Stomach (tissue), 9 donors: ENCODE results near the gene RMC1. TPM values are rescaled to one million over a fixed set of nuclear protein-coding genes. Genes with fewer than 3 reads are reported as not detected.
A peak's percentile ranks its signal among the peaks of the same experiment; 100 is the strongest.

Source experiments
- DNase-seq, 2 donors: peaks; one replicate each; pipeline versions ENCODE4 v3.0.0 to v3.0.0-alpha.2; 2013 to 2019
- H3K27ac ChIP-seq, 5 donors: fragments of 200-600 bp in 4 of 5; sonication (generic) in 4 of 5; one replicate each; pipeline ENCODE4 v1.5.1; 2013 to 2019; ENCODE audit warnings: mild to moderate bottlenecking in 1 of 5, moderate library complexity in 1 of 5
- H3K27me3 ChIP-seq, 3 donors: fragments of 200-600 bp; sonication (generic); one replicate each; pipeline ENCODE4 v1.5.1; 2017 to 2019; ENCODE audit warnings: mixed run types in 1 of 3
- H3K36me3 ChIP-seq, 4 donors: fragments of 200-600 bp; sonication (generic); 1 replicate in 3 of 4; 2 replicates in 1 of 4; pipeline ENCODE4 v1.5.1; 2016 to 2019
- H3K4me1 ChIP-seq, 4 donors: fragments of 200-600 bp; sonication (generic); one replicate each; pipeline ENCODE4 v1.5.1; 2016 to 2019
- H3K4me3 ChIP-seq, 4 donors: fragments of 200-600 bp; sonication (generic) in 3 of 4; one replicate each; pipeline ENCODE4 v1.5.1; 2016 to 2019; ENCODE audit warnings: mild to moderate bottlenecking in 1 of 4
- H3K9me3 ChIP-seq, 4 donors: fragments of 200-600 bp; sonication (generic); one replicate each; pipeline ENCODE4 v1.5.1; 2016 to 2019
- EP300 ChIP-seq: sonication (generic); formaldehyde crosslinking; IDR thresholded peaks from one replicate; pipeline ENCODE4 v1.6.1; 2017; ENCODE audit warnings: antibody characterized with exemption
- POLR2A ChIP-seq, 4 donors: fragments of 450-650 bp; IDR thresholded peaks; one replicate each; pipeline ENCODE4 v1.6.1; 2016; ENCODE audit warnings: antibody characterized with exemption in 4 of 4, control low read depth in 2 of 4, mild to moderate bottlenecking in 1 of 4, moderate library complexity in 1 of 4
- POLR2AphosphoS5 ChIP-seq, 3 donors: sonication (generic); formaldehyde crosslinking; IDR thresholded peaks; one replicate each; pipeline ENCODE4 v1.6.1; 2016; ENCODE audit warnings: antibody characterized with exemption in 3 of 3
- WGBS, 5 donors: extraction: QIAGEN DNeasy Blood & Tissue Kit in 3 of 5; methylation state at CpG; one replicate each; pipeline versions ENCODE4 v1.1.5 to v1.1.7; 2013 to 2018; 5-methylcytosine and 5-hydroxymethylcytosine counted together
- intact Hi-C: fragments of 100-400 bp; cut with DNase I; formaldehyde crosslinking; loops from one replicate; pipeline ENCODE4 v1.15.1; 2023; ENCODE audit warnings: low total_unique reads
- polyA plus RNA-seq, 3 donors: library from polyadenylated mRNA; stranded (reverse); fragments of 200-250 nt; gene quantifications; one replicate each; pipeline ENCODE4 v1.2.3, GENCODE V29; 2013
- total RNA-seq, 5 donors: library from RNA; depleted of rRNA; stranded (reverse); fragments of >200 nt; gene quantifications; one replicate each; pipeline versions ENCODE4 v1.1.0 to v1.2.3, GENCODE V29; 2014 to 2016
- TF ChIP-seq, protein P1 (sequence below), 7 experiments: fragments of 450-650 bp in 4 of 7; fragments of 200-600 bp in 3 of 7; sonication (generic) in 3 of 7; IDR thresholded peaks; one replicate each; pipeline ENCODE4 v1.5.1; 2016 to 2019; ENCODE audit warnings: antibody characterized with exemption in 7 of 7, control low read depth in 2 of 7, mild to moderate bottlenecking in 1 of 7
- donor health status: healthy with polysubstance abuse.
- donor health status: Bipolar disorder and iron deficiency.
- donor health status: healthy.

Gene RMC1
- total and polyA plus RNA-seq, 8 donors, result 0.87 to 41.2 (median 31.6) TPM

DNA sequence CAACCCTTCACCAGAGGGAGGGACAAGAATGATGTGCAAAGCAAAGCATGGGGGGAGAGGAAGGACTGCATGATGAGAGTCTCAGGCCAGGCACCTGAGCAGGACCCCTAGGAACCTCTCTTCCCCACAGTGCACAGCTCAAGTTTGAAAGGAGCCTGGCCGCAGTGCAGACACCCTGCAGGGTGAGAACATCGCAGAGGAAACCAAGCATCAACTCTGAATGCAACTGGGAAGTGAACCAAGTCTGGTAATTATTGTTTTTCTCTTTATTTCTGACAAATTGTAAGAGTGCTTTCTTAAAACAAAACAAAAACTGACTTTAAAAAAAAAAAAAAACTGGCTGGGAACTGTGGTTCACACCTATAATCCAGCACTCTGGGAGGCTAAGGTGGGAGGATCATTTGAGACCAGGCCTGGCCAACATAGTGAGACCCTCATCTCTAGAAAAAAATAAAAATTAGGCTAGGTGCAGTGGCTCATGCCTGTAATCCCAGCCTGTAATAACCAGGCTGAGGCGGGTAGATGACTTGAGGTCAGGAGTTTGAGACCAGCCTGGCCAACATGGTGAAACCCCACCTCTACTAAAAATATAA, 67.7 kb downstream of the RMC1 start:
- Histone ChIP-seq H3K27me3 (no peaks in the 10 kb centered on the region), H3K4me1 (peaks cover 23 to 41% (median 30%) of the 10 kb centered on the region in 4 donors), H3K4me3 (no peak overlapping the region), H3K36me3 (peaks cover 24 to 85% (median 77%) of the 10 kb centered on the region in 4 donors), H3K27ac (peak overlapping the region in 1 of 5 donors; percentile 15), H3K9me3 (no peaks in the 10 kb centered on the region)
- no peak for DNase-seq
- 60 to 92% (median 75%) methylated on average over 3 of the region's 3 CpGs for WGBS, 5 donors
- TF ChIP-seq POLR2AphosphoS5 (IDR thresholded peaks at IDR 0.05), result no peak
- no peak for TF ChIP-seq EP300
- TF ChIP-seq, protein P1, sequence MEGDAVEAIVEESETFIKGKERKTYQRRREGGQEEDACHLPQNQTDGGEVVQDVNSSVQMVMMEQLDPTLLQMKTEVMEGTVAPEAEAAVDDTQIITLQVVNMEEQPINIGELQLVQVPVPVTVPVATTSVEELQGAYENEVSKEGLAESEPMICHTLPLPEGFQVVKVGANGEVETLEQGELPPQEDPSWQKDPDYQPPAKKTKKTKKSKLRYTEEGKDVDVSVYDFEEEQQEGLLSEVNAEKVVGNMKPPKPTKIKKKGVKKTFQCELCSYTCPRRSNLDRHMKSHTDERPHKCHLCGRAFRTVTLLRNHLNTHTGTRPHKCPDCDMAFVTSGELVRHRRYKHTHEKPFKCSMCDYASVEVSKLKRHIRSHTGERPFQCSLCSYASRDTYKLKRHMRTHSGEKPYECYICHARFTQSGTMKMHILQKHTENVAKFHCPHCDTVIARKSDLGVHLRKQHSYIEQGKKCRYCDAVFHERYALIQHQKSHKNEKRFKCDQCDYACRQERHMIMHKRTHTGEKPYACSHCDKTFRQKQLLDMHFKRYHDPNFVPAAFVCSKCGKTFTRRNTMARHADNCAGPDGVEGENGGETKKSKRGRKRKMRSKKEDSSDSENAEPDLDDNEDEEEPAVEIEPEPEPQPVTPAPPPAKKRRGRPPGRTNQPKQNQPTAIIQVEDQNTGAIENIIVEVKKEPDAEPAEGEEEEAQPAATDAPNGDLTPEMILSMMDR (IDR thresholded peaks at IDR 0.05), result no peak
- TF ChIP-seq POLR2A (IDR thresholded peaks at IDR 0.05), result no peak
- intact Hi-C loops, result no loop called here

- no peak for DNase-seq
- Histone ChIP-seq H3K4me1 (peaks cover 23 to 41% (median 30%) of the 10 kb centered on the region in 4 donors), H3K27me3 (no peaks in the 10 kb centered on the region), H3K9me3 (no peaks in the 10 kb centered on the region), H3K36me3 (peaks cover 21 to 84% (median 75%) of the 10 kb centered on the region in 4 donors), H3K27ac (no peak overlapping the region), H3K4me3 (no peak overlapping the region)
- TF ChIP-seq EP300 (no peak), POLR2AphosphoS5 (IDR thresholded peaks at IDR 0.05) (no peak), POLR2A (IDR thresholded peaks at IDR 0.05) (no peak)
- TF ChIP-seq, protein P1 (IDR thresholded peaks at IDR 0.05), result no peak
- intact Hi-C loops, result no loop called here
- 58 to 76% (median 66%) methylated on average over 2 of the region's 2 CpGs for WGBS, 5 donors
Measured at GRCh38 chr18:23572012-23572411, 68.7 kb downstream of the RMC1 start.

- 58 to 78% (median 69%) methylated on average over 5 of the region's 5 CpGs for WGBS, 5 donors
- DNase-seq, result no peak
- H3K27ac ChIP-seq, result no peak overlapping the region
- intact Hi-C loops, result no loop called here
- peaks cover 21 to 79% (median 69%) of the 10 kb centered on the region in 4 donors for H3K36me3 ChIP-seq
- H3K4me1 ChIP-seq, result peaks cover 23 to 41% (median 30%) of the 10 kb centered on the region in 4 donors
- H3K4me3 ChIP-seq, result no peak overlapping the region
- no peak for TF ChIP-seq POLR2AphosphoS5 (IDR thresholded peaks at IDR 0.05)
- TF ChIP-seq, protein P1 (IDR thresholded peaks at IDR 0.05), result no peak
- no peak for TF ChIP-seq POLR2A (IDR thresholded peaks at IDR 0.05)
- TF ChIP-seq EP300, result no peak
- no peaks in the 10 kb centered on the region for H3K9me3 ChIP-seq
- H3K27me3 ChIP-seq, result no peaks in the 10 kb centered on the region
Measured at GRCh38 chr18:23572570-23572969, 69.3 kb downstream of the RMC1 start.

DNA sequence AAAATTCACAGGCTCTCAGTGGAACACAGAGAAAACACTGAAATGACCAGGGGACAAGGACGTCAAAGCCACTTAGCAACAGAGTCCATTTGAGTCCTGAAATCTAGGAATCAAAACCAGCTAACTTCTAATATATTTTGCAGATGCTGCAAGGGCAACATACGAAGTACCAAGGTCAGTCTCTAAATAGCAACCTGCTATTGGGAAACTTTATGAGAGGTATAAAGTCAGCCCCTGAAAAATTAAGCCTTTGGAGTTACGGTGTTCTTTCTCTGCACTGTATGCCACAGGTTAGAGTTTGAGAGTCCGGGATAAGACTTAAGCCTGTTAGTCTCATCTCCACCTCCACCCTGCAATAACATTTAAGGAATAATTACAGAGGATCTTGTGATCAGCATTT, 69.7 kb downstream of the RMC1 start:
- H3K36me3 ChIP-seq, result peaks cover 21 to 74% (median 65%) of the 10 kb centered on the region in 4 donors
- H3K9me3 ChIP-seq, result no peaks in the 10 kb centered on the region
- WGBS, 5 donors, result 81 to 94% (median 84%) methylated on average over 4 of the region's 4 CpGs
- H3K27ac ChIP-seq, result peak overlapping the region in 1 of 5 donors; percentile 63
- TF ChIP-seq, protein P1 (IDR thresholded peaks at IDR 0.05), result no peak
- TF ChIP-seq EP300, result no peak
- TF ChIP-seq POLR2A (IDR thresholded peaks at IDR 0.05), result no peak
- no peak for TF ChIP-seq POLR2AphosphoS5 (IDR thresholded peaks at IDR 0.05)
- no peaks in the 10 kb centered on the region for H3K27me3 ChIP-seq
- H3K4me1 ChIP-seq, result peaks cover 23 to 43% (median 30%) of the 10 kb centered on the region in 4 donors
- H3K4me3 ChIP-seq, result no peak overlapping the region
- DNase-seq, result no peak
- intact Hi-C loops, result no loop called here
